Fibroblast of lung (primary cell): ENCODE data around the gene MSGN1.

Experiments
- EZH2 ChIP-seq: IDR thresholded peaks from 2 replicates; pipeline ENCODE4 v1.5.1; 2012; ENCODE audit warnings: low read length, control low read depth, mild to moderate bottlenecking; ENCODE audit errors: missing control alignments
- TF ChIP-seq, protein P1 (sequence below), 2 donors: IDR thresholded peaks in 1 of 2; conservative IDR thresholded peaks in 1 of 2; 1 replicate in 1 of 2; 2 replicates in 1 of 2; pipeline ENCODE4 v1.5.1; 2011 to 2012; ENCODE audit warnings: low read length in 2 of 2, control low read depth in 1 of 2, inconsistent platforms in 1 of 2, low read depth in 1 of 2, mild to moderate bottlenecking in 1 of 2

GRCh38 chr2:17788773-17789172, 27.5 kb upstream of the MSGN1 start:
- TF ChIP-seq EZH2, result no peak
- TF ChIP-seq, protein P1, sequence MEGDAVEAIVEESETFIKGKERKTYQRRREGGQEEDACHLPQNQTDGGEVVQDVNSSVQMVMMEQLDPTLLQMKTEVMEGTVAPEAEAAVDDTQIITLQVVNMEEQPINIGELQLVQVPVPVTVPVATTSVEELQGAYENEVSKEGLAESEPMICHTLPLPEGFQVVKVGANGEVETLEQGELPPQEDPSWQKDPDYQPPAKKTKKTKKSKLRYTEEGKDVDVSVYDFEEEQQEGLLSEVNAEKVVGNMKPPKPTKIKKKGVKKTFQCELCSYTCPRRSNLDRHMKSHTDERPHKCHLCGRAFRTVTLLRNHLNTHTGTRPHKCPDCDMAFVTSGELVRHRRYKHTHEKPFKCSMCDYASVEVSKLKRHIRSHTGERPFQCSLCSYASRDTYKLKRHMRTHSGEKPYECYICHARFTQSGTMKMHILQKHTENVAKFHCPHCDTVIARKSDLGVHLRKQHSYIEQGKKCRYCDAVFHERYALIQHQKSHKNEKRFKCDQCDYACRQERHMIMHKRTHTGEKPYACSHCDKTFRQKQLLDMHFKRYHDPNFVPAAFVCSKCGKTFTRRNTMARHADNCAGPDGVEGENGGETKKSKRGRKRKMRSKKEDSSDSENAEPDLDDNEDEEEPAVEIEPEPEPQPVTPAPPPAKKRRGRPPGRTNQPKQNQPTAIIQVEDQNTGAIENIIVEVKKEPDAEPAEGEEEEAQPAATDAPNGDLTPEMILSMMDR (conservative IDR thresholded peaks at IDR 0.05 in 1 of 2, IDR thresholded peaks at IDR 0.05 in 1 of 2; ENCODE audit: low read depth in 1 of 2, low read length in 2 of 2), result no peak
